CD14-positive monocyte (primary cell): ENCODE measurements around the gene CEP112. TPM values are rescaled to one million over a fixed set of nuclear protein-coding genes. Genes with fewer than 3 reads are reported as not detected.

ENCODE experiments used
- DNase-seq, 3 donors: peaks; one replicate each; pipeline ENCODE4 v3.0.0-alpha.2; 2011 to 2022
- H2AFZ ChIP-seq: 2 replicates; pipeline ENCODE4 v1.6.0; 2012; ENCODE audit warnings: mild to moderate bottlenecking, low read depth, low read length, inconsistent platforms; ENCODE audit not compliant: insufficient read depth, poor library complexity, severe bottlenecking
- H3K27ac ChIP-seq, 2 donors: 1 replicate in 1 of 2; 2 replicates in 1 of 2; pipeline ENCODE4 v1.5.1; 2012 to 2013; ENCODE audit warnings: low read length in 2 of 2, control low read depth in 1 of 2, inconsistent platforms in 1 of 2, low read depth in 1 of 2, mild to moderate bottlenecking in 1 of 2
- H3K27me3 ChIP-seq, 2 donors: one replicate each; pipeline versions ENCODE4 v1.6.0 to v1.6.1; 2011 to 2013; ENCODE audit warnings: low read length in 2 of 2; ENCODE audit not compliant: control insufficient read depth in 2 of 2, insufficient read depth in 2 of 2
- H3K36me3 ChIP-seq, 2 donors: replicated peaks in 1 of 2; 1 replicate in 1 of 2; 2 replicates in 1 of 2; pipeline versions ENCODE4 v1.5.1 to v1.6.1; 2012 to 2013; ENCODE audit warnings: low read length in 2 of 2, control low read depth in 1 of 2, inconsistent platforms in 1 of 2, mild to moderate bottlenecking in 1 of 2; ENCODE audit not compliant: insufficient read depth in 2 of 2, control insufficient read depth in 1 of 2
- H3K4me1 ChIP-seq, 2 donors: 1 replicate in 1 of 2; 2 replicates in 1 of 2; pipeline versions ENCODE4 v1.5.1 to v1.6.1; 2012 to 2013; ENCODE audit warnings: low read length in 2 of 2, control low read depth in 1 of 2, inconsistent platforms in 1 of 2, mild to moderate bottlenecking in 1 of 2, moderate library complexity in 1 of 2; ENCODE audit not compliant: insufficient read depth in 2 of 2, control insufficient read depth in 1 of 2
- H3K4me2 ChIP-seq: replicated peaks from 2 replicates; pipeline ENCODE3; 2012; ENCODE audit warnings: low read length, moderate library complexity, mild to moderate bottlenecking; ENCODE audit not compliant: poor library complexity, severe bottlenecking; ENCODE audit errors: extremely low read depth
- H3K4me3 ChIP-seq, 3 experiments: fragments of 200-600 bp in 1 of 3; sonication (generic) in 1 of 3; replicated peaks in 1 of 3; 1 replicate in 2 of 3; 2 replicates in 1 of 3; pipeline ENCODE4 v1.5.1; 2011 to 2013; ENCODE audit warnings: low read length in 3 of 3, mild to moderate bottlenecking in 3 of 3, control low read depth in 2 of 3, low read depth in 2 of 3, inconsistent platforms in 1 of 3, moderate library complexity in 1 of 3
- H3K79me2 ChIP-seq: 2 replicates; pipeline ENCODE4 v1.6.0; 2012; ENCODE audit warnings: mild to moderate bottlenecking, control low read depth, inconsistent platforms, low read length, moderate library complexity; ENCODE audit not compliant: insufficient read depth
- H3K9ac ChIP-seq: 2 replicates; pipeline ENCODE4 v1.6.0; 2017; ENCODE audit warnings: low read length, mild to moderate bottlenecking; ENCODE audit not compliant: insufficient read depth, poor library complexity, severe bottlenecking
- H3K9me3 ChIP-seq, 2 donors: replicated peaks in 1 of 2; 1 replicate in 1 of 2; 2 replicates in 1 of 2; pipeline versions ENCODE4 v1.5.1 to v1.6.1; 2012 to 2013; ENCODE audit warnings: low read length in 2 of 2, control low read depth in 1 of 2; ENCODE audit not compliant: control insufficient read depth in 1 of 2, insufficient read depth in 1 of 2
- H4K20me1 ChIP-seq: 2 replicates; pipeline ENCODE4 v1.6.0; 2012; ENCODE audit warnings: mild to moderate bottlenecking, low read length, control low read depth, moderate library complexity; ENCODE audit not compliant: insufficient read depth
- H3K27ac Mint-ChIP-seq, 7 donors: one replicate each; pipeline ENCODE4 v1.8.0; 2020; ENCODE audit warnings: mild to moderate bottlenecking in 7 of 7, mixed read lengths in 7 of 7, moderate library complexity in 6 of 7, inconsistent platforms in 2 of 7
- H3K27me3 Mint-ChIP-seq, 3 donors: one replicate each; pipeline ENCODE4 v1.8.0; 2021 to 2022; ENCODE audit warnings: low read depth in 3 of 3, mild to moderate bottlenecking in 3 of 3, mixed read lengths in 3 of 3, moderate library complexity in 3 of 3, inconsistent platforms in 1 of 3
- H3K36me3 Mint-ChIP-seq, 2 donors: one replicate each; pipeline ENCODE4 v1.8.0; 2020; ENCODE audit warnings: mixed read lengths in 2 of 2, inconsistent platforms in 1 of 2, mild to moderate bottlenecking in 1 of 2
- H3K4me1 Mint-ChIP-seq: one replicate; pipeline ENCODE4 v1.8.0; 2020; ENCODE audit warnings: mild to moderate bottlenecking, mixed read lengths
- H3K4me3 Mint-ChIP-seq, 2 donors: one replicate each; pipeline ENCODE4 v1.8.0; 2020; ENCODE audit warnings: mild to moderate bottlenecking in 2 of 2, mixed read lengths in 2 of 2, moderate library complexity in 1 of 2
- H3K9me3 Mint-ChIP-seq, 7 donors: one replicate each; pipeline ENCODE4 v1.8.0; 2020 to 2022; ENCODE audit warnings: mixed read lengths in 7 of 7, mild to moderate bottlenecking in 6 of 7, moderate library complexity in 6 of 7, inconsistent platforms in 2 of 7
- WGBS: methylation state at CpG from one replicate; pipeline ENCODE4 v1.1.5; 2013; ENCODE audit warnings: missing lambda C conversion rate; ENCODE audit not compliant: insufficient coverage; 5-methylcytosine and 5-hydroxymethylcytosine counted together
- intact Hi-C, 2 donors: fragments of 100-400 bp; cut with micrococcal nuclease; formaldehyde crosslinking; loops; one replicate each; pipeline versions ENCODE4 v1.15.0 to v1.15.1; 2023
- polyA plus RNA-seq, 3 donors: library from polyadenylated mRNA; depleted of rRNA in 1 of 3; unstranded in 2 of 3; stranded (reverse) in 1 of 3; fragments of 300-500 nt in 2 of 3; fragments of >200 nt in 1 of 3; fragmentation: Illumina TruSeq in 2 of 3; gene quantifications; 1 replicate in 2 of 3; 2 replicates in 1 of 3; pipeline ENCODE4 v1.2.3, GENCODE V29; 2012 to 2021
- TF ChIP-seq, protein P1 (sequence below): fragments of 200-600 bp; IDR thresholded peaks from one replicate; pipeline ENCODE4 v1.8.0; 2022; ENCODE audit warnings: antibody characterized with exemption, mild to moderate bottlenecking

Gene CEP112
- polyA plus RNA-seq, 3 donors, result 0.10 TPM; not detected in 2

DNA sequence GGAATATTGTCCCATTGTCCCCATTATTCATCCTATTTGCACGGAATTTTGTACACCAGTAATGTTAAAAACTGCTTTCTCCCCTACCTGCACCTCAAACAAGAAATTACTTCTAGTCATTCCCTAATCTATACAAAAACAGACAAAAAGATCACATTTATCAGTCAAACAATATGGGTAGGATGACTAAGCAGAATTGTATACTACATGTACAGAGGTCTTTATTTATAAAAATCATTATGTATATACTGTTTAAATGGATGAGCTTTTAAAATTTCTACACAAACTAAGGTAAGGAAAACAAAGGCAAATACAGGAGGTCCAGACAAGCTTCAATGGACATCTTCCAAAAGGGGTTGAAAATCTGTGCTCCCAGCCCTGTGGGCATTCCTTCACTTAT is 137.7 kb downstream of the CEP112 start:
- Histone ChIP-seq H2AFZ (no peak overlapping the region), H3K4me1 (no peaks in the 10 kb centered on the region), H3K9me3 (peaks cover 0 to 7% of the 10 kb centered on the region in 2 donors), H4K20me1 (no peaks in the 10 kb centered on the region), H3K27me3 (no peaks in the 10 kb centered on the region), H3K4me3 (no peak overlapping the region), H3K36me3 (no peaks in the 10 kb centered on the region), H3K9ac (no peak overlapping the region), H3K4me2 (no peak overlapping the region), H3K79me2 (no peaks in the 10 kb centered on the region), H3K27ac (no peak overlapping the region)
- Mint-ChIP-seq H3K27ac (no peak overlapping the region), H3K36me3 (no peaks in the 10 kb centered on the region), H3K4me3 (no peak overlapping the region), H3K9me3 (peaks cover 6 to 17% (median 10%) of the 10 kb centered on the region in 7 donors), H3K4me1 (no peaks in the 10 kb centered on the region), H3K27me3 (peaks cover 0 to 3% (median 0%) of the 10 kb centered on the region in 3 donors)
- TF ChIP-seq, protein P1, sequence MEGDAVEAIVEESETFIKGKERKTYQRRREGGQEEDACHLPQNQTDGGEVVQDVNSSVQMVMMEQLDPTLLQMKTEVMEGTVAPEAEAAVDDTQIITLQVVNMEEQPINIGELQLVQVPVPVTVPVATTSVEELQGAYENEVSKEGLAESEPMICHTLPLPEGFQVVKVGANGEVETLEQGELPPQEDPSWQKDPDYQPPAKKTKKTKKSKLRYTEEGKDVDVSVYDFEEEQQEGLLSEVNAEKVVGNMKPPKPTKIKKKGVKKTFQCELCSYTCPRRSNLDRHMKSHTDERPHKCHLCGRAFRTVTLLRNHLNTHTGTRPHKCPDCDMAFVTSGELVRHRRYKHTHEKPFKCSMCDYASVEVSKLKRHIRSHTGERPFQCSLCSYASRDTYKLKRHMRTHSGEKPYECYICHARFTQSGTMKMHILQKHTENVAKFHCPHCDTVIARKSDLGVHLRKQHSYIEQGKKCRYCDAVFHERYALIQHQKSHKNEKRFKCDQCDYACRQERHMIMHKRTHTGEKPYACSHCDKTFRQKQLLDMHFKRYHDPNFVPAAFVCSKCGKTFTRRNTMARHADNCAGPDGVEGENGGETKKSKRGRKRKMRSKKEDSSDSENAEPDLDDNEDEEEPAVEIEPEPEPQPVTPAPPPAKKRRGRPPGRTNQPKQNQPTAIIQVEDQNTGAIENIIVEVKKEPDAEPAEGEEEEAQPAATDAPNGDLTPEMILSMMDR, result no peak
- intact Hi-C loops, result no loop called here
- DNase-seq, result no peak
- WGBS, result no CpG with 5 or more reads among the region's 1 CpG

DNA sequence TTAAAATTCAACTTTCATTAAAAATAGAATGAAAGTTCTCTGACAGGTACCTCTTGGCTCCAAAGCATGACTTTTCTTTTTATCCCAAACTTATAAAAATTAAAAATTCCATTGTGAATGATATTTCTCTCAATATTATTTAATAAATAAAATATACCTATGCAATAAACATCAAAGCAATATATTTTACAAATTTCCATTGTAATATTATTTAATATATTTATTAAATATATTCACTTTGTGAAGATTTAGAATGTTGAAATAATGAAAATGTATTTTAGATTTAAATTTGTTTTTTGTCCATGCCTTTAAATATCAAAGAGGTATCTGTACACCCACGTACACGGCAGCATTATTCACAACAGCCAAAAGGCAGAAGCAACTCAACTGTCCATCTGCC is 147.8 kb downstream of the CEP112 start:
- no CpG with 5 or more reads among the region's 2 CpGs for WGBS

More for the DNA sequence above, 147.8 kb downstream of the CEP112 start:
- intact Hi-C loops, result no loop called here
- TF ChIP-seq, protein P1, result no peak
- Mint-ChIP-seq H3K27ac (no peak overlapping the region), H3K4me1 (no peaks in the 10 kb centered on the region), H3K36me3 (no peaks in the 10 kb centered on the region), H3K4me3 (no peak overlapping the region), H3K27me3 (peaks cover 0 to 1% (median 1%) of the 10 kb centered on the region in 3 donors), H3K9me3 (peaks cover 0 to 2% (median 0%) of the 10 kb centered on the region in 7 donors)
- no peak overlapping the region for H2AFZ ChIP-seq
- no peaks in the 10 kb centered on the region for H3K4me1 ChIP-seq
- H3K79me2 ChIP-seq, result no peaks in the 10 kb centered on the region
- H3K9me3 ChIP-seq, result no peaks in the 10 kb centered on the region
- no peaks in the 10 kb centered on the region for H3K36me3 ChIP-seq
- no peak overlapping the region for H3K4me3 ChIP-seq
- no peaks in the 10 kb centered on the region for H4K20me1 ChIP-seq
- DNase-seq, result no peak
- no peak overlapping the region for H3K27ac ChIP-seq
- no peak overlapping the region for H3K9ac ChIP-seq
- no peaks in the 10 kb centered on the region for H3K27me3 ChIP-seq
- H3K4me2 ChIP-seq, result no peak overlapping the region
